Spinal cord (tissue), 10 donors: Measurements from ENCODE around the gene EEPD1. TPM values are rescaled to one million over a fixed set of nuclear protein-coding genes. Genes with fewer than 3 reads are reported as not detected.

Experiments
- DNase-seq, 6 donors: peaks; one replicate each; pipeline versions ENCODE4 v3.0.0 to v3.0.0-alpha.2; 2013 to 2015; ENCODE audit warnings: low spot score in 6 of 6, low read depth in 4 of 6
- H3K27ac ChIP-seq: one replicate; pipeline ENCODE4 v1.5.1; 2013; ENCODE audit warnings: low read depth, low read length, control low read depth
- H3K27me3 ChIP-seq: one replicate; pipeline ENCODE4 v1.6.1; 2013; ENCODE audit warnings: low read length; ENCODE audit not compliant: control insufficient read depth, insufficient read depth
- H3K36me3 ChIP-seq: one replicate; pipeline ENCODE4 v1.6.1; 2013; ENCODE audit warnings: low read length; ENCODE audit not compliant: control insufficient read depth, insufficient read depth
- H3K4me1 ChIP-seq: one replicate; pipeline ENCODE4 v1.6.1; 2013; ENCODE audit warnings: low read length; ENCODE audit not compliant: control insufficient read depth, insufficient read depth
- H3K4me3 ChIP-seq: one replicate; pipeline ENCODE4 v1.5.1; 2013; ENCODE audit warnings: low read depth, low read length, control low read depth
- H3K9me3 ChIP-seq: one replicate; pipeline ENCODE4 v1.6.1; 2013; ENCODE audit warnings: low read length; ENCODE audit not compliant: control insufficient read depth, insufficient read depth
- whole genome bisulfite sequencing: methylation state at CpG from one replicate; pipeline ENCODE4 v1.1.5; 2013; ENCODE audit warnings: missing lambda C conversion rate; ENCODE audit not compliant: insufficient coverage; 5-methylcytosine and 5-hydroxymethylcytosine counted together
- polyA plus RNA-seq, 2 donors: library from polyadenylated mRNA; unstranded; fragments of 120-200 nt; gene quantifications; one replicate each; pipeline ENCODE4 v1.2.1, GENCODE V29; 2013; ENCODE audit not compliant: insufficient read length in 2 of 2
- total RNA-seq, 2 donors: library from RNA; depleted of rRNA in 1 of 2; stranded (reverse); fragments of 120-200 nt in 1 of 2; fragments of >200 nt in 1 of 2; gene quantifications; one replicate each; pipeline versions ENCODE4 v1.2.3 to v1.2.4, GENCODE V29; 2013 to 2014
- donor health status: healthy.

Gene EEPD1
- total and polyA plus RNA-seq, 4 donors, result 25.8 to 55.8 (median 41.8) TPM

DNA sequence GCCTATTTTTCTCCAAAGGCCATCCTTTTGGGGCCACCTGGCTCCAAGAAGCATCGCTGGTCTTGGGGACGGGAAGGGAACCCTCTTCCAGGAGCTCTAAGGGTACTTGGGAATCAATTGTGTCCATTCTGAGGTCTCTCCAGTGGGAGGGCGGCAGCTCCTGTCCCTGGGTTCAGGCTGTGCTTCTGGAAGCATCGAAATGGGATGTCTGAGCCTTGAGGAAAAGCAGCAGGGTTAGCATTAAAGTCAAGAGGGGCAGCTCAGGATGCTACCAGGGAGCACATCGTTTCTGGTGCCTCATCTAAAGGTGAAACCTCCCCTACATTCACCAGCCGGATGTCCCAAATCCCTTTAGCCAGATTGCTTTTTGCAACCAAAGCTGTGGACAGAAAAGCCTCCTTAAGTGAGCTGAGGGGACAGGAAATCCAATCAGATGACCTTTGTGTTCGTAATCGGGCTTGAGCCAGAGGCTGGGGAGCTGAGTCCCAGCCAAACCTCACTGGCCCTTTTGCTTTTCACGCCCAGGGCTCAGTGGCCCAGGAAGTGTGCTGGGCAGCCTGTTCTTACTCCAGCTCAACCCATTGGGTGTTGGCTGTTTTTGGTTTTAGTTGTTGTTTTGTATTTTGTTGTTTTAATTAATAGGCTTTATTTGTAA, 147.8 kb downstream of the EEPD1 start:
- Histone ChIP-seq H3K4me3 (no peak overlapping the region), H3K27ac (no peak overlapping the region), H3K4me1 (peaks cover 53% of the 10 kb centered on the region), H3K9me3 (no peaks in the 10 kb centered on the region), H3K36me3 (peaks cover 32% of the 10 kb centered on the region), H3K27me3 (peaks cover 2% of the 10 kb centered on the region)
- WGBS, result 78% methylated on average over 6 of the region's 9 CpGs
- no peak for DNase-seq

DNA sequence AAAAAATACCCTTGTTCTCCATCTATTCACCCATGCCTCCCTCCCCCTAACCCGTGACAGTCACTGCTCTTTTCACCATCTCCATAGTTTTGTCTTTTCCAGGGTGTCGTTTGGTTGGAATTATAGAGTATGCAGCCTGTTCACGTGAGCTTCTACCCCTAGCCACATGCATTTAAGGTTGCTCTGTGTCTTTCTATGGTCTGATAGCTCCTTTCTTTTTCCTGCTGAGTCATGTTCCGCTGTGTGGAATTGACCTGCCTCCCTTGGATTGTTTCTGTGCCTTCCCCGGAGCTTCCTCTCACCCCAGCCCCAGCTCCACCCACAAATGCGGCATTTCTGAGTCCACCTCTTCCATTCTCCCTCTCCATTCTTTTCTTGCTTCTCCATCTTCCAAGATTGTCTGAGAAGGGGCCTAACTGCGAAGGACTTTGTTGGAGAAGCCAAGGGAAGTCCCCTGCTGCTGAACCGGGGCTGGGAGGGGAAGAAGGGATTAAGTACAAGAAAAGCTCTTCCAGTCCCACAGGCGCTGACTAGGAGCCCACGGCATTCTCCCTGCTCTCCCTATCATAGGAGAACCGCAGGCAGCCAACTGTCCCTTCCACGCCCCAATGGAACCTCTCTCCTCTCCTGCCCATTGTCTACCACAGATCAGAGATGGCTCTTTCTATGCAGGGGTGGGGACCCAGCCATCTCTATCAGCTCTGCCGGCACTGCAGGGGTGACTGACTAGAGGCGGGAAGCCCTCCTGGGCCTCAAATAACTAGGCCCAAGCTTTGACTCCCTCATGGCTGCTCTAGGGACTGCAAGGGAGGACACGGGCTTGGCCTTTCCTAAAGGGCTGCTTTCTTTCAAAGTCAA, 149.1 kb downstream of the EEPD1 start:
- 84% methylated on average over 11 of the region's 15 CpGs for WGBS
- peaks cover 53% of the 10 kb centered on the region for H3K4me1 ChIP-seq
- peaks cover 32% of the 10 kb centered on the region for H3K36me3 ChIP-seq
- H3K27ac ChIP-seq, result peak overlapping the region; percentile 79
- H3K27me3 ChIP-seq, result peaks cover 2% of the 10 kb centered on the region
- no peaks in the 10 kb centered on the region for H3K9me3 ChIP-seq
- H3K4me3 ChIP-seq, result no peak overlapping the region
- no peak for DNase-seq

DNA sequence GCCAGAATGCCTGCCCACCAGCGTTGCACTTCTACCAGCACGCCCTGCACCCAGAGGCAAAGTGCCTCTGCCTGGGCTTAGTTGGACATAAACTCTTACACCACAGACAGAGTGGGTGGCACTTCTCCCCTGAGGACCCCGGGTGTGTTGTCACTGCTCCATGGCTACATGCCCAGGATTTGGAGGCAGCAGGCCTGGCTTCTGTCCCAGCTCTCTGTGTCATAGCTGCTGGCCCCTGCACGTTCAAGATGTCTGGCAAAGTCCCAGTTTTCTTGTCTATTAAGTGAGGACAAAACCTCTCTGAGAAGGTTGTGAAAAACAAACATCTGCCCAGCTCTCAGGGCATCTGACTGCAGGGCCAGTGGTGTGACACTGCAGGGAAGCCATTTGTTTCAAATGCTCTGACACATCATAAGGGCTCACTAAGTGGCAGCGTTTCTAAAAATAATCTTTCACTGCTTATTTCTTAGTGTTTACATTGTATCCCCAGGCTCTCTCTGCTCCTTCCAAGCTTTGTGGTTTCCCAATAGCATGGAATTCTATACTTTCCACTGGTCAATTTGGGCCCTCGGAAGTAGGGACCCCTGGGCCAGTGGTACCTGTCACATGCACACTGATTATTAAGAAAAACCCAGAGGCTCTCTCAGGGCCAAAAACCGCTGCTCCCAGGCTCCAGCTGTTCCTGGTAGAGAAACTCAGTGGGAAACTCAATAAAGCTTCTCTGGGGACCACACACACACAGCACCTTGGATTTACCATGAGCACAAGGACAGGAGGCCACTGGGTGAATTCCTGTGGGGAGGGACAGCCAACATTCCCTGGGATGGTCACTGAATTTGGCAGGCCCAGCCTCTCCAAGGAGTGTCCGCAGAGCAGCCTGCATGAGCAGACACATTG, 150.4 kb downstream of the EEPD1 start:
- Histone ChIP-seq H3K4me1 (peaks cover 52% of the 10 kb centered on the region), H3K9me3 (no peaks in the 10 kb centered on the region), H3K27ac (peak overlapping the region; percentile 79), H3K4me3 (no peak overlapping the region), H3K27me3 (peaks cover 2% of the 10 kb centered on the region), H3K36me3 (peaks cover 34% of the 10 kb centered on the region)
- WGBS, result 22% methylated on average over 7 of the region's 8 CpGs
- DNase-seq, result peak; percentile 75 to 97 (median 86)

DNA sequence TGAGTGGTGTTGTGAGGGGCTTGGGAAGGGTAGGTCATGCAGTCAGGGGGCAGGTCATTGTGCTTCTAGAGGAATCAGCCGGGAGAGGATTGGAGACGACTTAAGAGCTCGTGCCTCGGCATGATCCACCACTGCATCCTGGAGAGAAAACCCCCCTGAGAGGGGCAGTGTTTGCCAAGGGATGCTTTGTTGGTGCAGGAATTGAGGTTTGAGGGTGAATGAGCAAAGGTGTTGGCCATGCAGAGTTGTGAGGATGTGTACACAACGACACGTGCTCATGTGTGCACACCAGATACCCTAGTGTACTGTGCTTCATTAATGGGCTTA, 151.0 kb downstream of the EEPD1 start:
- Histone ChIP-seq H3K27me3 (peaks cover 2% of the 10 kb centered on the region), H3K4me1 (peaks cover 48% of the 10 kb centered on the region), H3K36me3 (peaks cover 29% of the 10 kb centered on the region), H3K4me3 (no peak overlapping the region), H3K27ac (peak overlapping the region; percentile 79), H3K9me3 (no peaks in the 10 kb centered on the region)
- no peak for DNase-seq
- 43% methylated on average over 6 of the region's 6 CpGs for WGBS

DNA sequence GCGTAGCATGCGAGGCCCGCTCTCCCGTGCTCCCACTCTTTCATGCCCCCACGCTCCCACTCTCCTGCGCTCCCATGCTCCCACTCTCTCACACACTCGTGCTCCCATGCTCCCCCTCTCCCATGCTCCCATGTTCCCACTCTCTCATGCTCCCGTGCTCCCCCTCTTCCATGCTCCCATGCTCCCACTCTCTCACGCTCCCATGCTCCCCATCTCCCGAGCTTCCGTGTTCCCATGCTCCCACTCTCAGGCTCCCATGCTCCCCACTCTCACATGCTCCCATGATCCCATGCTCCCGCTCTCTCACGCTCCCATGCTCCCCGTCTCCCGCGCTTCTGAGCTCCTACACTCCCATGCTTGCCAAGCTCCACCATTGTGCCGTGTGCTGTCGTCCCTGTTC, 152.2 kb downstream of the EEPD1 start:
- H3K27me3 ChIP-seq, result peaks cover 2% of the 10 kb centered on the region
- WGBS, result 96% methylated on average over 18 of the region's 18 CpGs
- no peaks in the 10 kb centered on the region for H3K9me3 ChIP-seq
- peaks cover 49% of the 10 kb centered on the region for H3K4me1 ChIP-seq
- H3K36me3 ChIP-seq, result peaks cover 18% of the 10 kb centered on the region
- H3K4me3 ChIP-seq, result no peak overlapping the region
- DNase-seq, result no peak
- H3K27ac ChIP-seq, result no peak overlapping the region

DNA sequence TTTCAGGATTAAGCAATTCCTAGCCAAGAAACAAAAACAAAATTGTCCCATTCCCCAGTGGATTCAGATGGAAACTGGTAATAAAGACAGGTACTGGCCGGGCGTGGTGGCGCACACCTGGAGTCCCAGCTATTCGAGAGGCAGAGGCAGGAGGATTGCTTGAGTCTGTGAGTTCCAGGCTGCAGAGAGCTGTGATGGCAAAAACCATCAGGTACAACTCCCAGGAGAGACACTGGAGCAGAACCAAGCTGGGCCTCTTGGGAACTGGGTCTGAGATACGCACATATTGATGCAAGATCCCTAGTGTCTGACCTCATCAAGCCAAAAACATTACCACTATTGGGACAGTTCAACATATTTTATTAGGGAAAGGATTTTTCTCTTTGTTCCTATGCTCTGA, 152.6 kb downstream of the EEPD1 start:
- Histone ChIP-seq H3K9me3 (no peaks in the 10 kb centered on the region), H3K4me1 (peaks cover 46% of the 10 kb centered on the region)
- 100% methylated on average over 4 of the region's 5 CpGs for WGBS

DNA sequence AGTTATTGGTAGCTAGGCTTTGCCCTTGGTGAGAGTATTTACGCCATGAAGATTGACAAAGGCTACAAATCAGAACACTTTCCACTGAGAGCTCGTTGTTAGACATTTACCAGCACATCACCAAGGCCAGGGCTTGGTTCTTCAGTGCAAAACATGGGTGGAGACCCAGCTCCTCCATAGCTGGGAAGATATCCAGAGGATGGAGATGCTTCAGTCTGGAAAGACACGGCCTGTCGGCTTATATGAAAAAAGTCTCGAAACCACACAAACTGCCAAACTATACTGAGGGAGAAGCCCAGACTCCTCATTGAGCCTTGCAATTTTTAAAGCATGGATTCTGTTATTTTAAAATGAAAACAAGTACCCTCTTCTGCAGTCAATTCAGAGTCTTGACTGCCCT, 153.2 kb downstream of the EEPD1 start:
- peaks cover 2% of the 10 kb centered on the region for H3K27me3 ChIP-seq
- H3K9me3 ChIP-seq, result no peaks in the 10 kb centered on the region
- WGBS, result no CpG with 5 or more reads among the region's 5 CpGs
- H3K4me1 ChIP-seq, result peaks cover 41% of the 10 kb centered on the region
- H3K36me3 ChIP-seq, result peaks cover 13% of the 10 kb centered on the region
- H3K4me3 ChIP-seq, result no peak overlapping the region
- DNase-seq, result no peak
- H3K27ac ChIP-seq, result no peak overlapping the region

More for the DNA sequence above, 152.6 kb downstream of the EEPD1 start:
- no peak for DNase-seq
- H3K4me3 ChIP-seq, result no peak overlapping the region
- peaks cover 14% of the 10 kb centered on the region for H3K36me3 ChIP-seq
- no peak overlapping the region for H3K27ac ChIP-seq
- H3K27me3 ChIP-seq, result peaks cover 2% of the 10 kb centered on the region

DNA sequence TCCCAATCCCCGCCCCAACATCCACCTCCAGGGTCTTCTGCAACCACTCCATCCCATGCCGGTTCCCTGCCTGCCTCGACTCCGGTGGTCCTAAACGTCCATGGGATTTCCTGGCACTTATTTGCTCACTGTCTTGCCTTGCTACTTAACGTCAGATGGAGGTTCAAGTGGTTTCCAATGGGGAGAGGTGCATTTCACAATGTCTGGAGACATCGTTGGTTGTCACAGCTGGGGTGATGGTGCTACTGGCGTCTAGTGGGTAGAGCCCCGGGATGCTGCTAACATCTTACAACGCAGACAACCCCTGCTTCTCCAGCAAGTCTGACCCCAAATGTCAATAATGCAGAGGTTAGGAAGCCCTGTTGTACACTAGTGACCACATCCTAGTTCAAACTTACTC, 153.7 kb downstream of the EEPD1 start:
- no peak for DNase-seq
- H3K9me3 ChIP-seq, result no peaks in the 10 kb centered on the region
- peaks cover 13% of the 10 kb centered on the region for H3K36me3 ChIP-seq
- peaks cover 2% of the 10 kb centered on the region for H3K27me3 ChIP-seq
- no peak overlapping the region for H3K27ac ChIP-seq
- peaks cover 41% of the 10 kb centered on the region for H3K4me1 ChIP-seq
- no peak overlapping the region for H3K4me3 ChIP-seq
- 97% methylated on average over 10 of the region's 10 CpGs for WGBS

DNA sequence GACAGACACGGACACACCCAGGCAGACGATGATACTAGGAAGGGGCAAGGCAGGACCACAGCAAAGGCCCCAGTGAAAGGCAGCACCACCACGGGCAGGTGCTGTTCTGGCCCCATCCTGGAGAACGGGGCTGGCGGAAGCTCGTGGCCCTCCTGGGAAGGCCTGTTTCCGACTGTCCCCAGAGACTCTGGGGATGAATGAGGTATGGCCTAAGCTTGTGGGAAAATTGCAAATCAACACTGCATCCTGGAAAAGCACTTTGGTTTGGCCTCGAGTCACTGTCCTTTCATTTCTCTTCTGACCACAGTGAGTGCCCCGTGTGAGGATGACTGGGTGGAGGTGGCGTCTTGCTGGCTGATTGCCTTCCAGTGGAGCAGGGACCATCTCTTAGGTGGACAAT, 155.0 kb downstream of the EEPD1 start:
- WGBS, result 89% methylated on average over 10 of the region's 10 CpGs
- Histone ChIP-seq H3K9me3 (no peaks in the 10 kb centered on the region), H3K4me3 (no peak overlapping the region)

More for the DNA sequence above, 155.0 kb downstream of the EEPD1 start:
- no peak for DNase-seq
- Histone ChIP-seq H3K27ac (no peak overlapping the region), H3K36me3 (peaks cover 8% of the 10 kb centered on the region), H3K4me1 (peaks cover 29% of the 10 kb centered on the region), H3K27me3 (peaks cover 2% of the 10 kb centered on the region)
